HG02623 (cell line): ENCODE data around the gene ACAA1.
"Not testable (repeated sequence)": the region's sequence is repeated elsewhere in the genome, so short reads cannot be mapped to it uniquely, and the experiment has no call there.

Experiments
- ATAC-seq: cut with Tn5 transposase; IDR thresholded peaks from one replicate; pipeline ENCODE4 v1.9.1; 2021; ENCODE audit warnings: moderate library complexity; ENCODE audit not compliant: unreplicated experiment

The ACAA1 gene

DNA sequence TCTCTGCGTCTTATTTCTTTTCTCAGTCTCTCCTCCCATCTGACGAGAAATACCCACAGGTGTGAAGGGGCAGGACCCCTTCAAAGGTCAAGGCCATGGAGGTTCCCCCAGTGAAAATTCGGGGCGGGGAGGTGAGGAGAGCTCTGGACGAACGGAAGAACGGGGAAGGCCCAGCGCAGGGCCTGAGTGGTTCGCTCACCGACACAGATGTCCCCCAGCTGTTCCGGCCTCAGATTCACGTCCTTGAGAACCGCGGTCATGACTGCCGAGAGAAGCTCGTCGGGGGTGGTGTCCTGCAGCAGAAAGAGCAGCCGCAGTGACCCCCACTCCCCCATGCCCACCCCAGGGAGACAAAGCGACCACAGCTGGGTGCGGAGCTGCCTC is 542 bp downstream of the ACAA1 start:
- ATAC-seq, result no peak

DNA sequence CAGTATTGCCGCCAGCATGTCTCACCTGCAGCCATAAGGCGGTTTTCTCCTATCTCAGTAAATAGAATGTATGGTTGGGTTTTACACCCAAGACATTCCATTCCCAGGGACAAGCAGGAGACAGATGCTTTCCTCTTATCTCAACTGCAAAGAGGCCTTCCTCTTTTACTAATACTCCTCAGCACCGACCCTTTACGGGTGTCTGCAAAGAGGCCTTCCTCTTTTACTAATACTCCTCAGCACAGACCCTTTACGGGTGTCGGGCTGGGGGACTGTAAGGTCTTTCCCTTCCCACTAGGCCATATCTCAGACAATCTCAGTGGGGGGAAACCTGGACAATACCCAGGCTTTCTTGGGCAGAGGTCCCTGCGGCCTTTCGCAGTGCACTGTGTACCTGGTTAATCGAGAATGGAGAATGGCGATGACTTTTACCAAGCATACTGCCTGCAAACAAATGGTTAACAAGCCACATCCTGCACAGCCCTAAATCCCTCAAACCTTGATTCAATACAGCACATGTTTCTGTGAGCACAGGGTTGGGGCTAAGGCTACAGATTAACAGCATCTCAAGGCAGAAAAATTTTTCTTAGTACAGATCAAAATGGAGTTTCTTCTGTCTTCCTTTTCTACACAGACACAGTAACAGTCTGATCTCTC is 1.2 kb downstream of the ACAA1 start:
- not testable (repeated sequence) for ATAC-seq

DNA sequence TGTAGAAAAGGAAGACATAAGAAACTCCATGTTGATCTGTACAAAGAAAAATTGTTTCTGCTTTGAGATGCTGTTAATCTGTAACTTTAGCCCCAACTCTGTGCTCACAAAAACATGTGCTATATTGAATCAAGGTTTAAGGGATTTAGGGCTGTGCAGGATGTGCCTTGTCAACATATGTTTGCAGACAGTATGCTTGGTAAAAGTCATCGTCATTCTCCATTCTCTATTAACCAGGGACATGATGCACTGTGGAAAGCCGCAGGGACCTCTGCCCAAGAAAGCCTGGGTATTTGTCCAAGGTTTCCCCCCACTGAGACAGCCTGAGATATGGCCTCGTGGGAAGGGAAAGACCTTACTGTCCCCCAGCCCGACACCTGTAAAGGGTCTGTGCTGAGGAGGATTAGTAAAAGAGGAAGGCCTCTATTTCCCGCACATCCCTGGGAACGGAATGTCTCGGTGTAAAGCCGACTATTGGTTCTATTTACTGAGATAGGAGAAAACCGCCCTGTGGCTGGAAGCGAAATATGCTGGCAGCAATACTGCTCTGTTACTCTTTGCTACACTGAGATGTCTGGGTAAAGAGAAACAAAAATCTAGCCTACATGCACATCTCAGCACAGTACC is 2.3 kb downstream of the ACAA1 start:
- not testable (repeated sequence) for ATAC-seq

DNA sequence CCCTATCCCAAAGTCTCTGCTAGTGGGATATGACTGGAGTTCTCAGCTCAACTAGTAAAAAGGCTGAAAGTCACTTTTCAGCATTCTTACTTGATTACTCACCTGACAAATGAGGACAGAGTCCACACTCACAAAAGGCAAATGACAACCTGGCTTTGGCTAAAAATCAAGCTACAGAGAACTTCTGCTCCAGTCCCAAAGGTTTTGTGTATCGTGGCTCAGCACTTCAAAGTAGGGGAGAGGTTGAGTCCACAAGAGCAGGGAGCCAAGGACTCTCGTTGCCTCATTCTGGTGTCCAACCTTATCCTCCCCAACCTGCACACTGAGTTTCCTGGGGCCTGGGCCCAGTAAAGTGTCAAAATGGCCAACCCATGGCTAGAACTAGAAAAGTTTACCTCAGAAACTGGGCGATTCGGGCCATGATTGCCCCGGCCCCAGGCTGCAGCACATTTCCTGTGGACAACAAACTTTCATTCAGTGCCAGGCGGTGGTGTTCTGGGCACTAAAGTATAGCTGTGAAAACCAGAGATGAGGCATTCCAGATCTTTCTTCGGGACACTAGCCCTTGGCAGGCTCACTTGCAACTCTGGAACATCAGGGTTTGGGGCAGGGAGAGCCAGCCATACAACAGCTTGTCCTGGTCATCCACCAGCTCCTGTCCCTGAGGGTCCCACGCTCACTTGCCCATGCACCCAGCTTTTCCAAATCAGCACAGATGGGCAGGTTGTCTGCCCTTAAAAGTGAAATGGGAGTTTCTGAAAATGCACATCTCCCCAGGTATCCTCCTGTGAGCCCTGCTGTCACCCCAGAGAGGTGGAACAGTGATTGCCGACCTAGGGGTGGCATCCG is 3.1 kb downstream of the ACAA1 start:
- ATAC-seq, result no peak

DNA sequence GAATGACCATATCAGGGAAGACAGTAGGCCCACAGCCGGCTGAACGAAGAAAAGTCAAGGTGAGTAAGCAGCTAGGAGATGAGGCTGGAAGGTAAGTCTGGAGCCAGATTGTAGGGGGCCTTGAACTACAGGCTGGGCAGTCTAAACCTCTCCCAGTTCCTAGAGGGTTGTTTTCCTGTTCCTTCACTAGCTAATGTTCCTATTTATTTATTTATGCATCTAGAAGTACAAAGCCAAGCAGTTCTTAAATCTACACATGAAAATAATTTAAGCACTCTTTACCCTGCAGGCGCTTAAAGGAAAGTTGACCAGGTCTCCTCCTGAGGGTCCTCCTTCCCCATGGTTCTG is 3.7 kb downstream of the ACAA1 start:
- ATAC-seq, result no peak

DNA sequence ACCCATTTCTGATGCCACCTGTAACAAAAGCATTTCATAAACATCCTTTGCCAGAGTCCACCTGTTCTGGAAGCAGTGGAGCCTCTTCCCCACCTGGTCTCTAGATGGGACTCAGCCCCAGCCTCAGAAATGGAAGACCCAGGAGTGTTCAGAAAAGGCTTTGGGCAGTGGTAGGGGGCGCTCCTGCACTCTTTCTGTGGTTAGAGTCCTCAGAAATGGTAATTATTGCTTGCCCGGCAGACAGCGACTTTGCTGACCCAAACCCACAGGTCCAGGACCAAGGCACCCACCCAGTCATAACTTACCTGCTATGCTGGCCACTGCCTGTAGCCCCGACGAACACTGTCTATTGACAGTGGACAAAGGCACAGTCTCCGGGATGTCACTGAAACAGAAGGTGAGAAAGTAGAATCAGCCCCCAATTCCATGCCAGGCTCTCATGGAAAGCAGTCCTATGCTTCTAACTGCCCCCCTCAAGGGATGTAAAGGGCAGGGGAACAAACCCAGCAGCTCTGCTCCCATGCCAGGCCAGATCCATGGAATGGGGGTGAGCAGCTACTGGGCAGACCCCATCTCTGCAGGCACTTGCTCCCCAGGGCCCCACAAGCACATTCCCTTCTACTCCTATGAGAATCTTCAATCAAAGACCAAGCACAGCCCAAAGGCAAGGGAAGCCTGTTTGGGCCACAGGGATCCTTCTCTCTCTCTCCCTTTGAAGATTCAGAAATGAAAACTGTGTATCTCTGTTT is 5.1 kb downstream of the ACAA1 start:
- no peak for ATAC-seq

DNA sequence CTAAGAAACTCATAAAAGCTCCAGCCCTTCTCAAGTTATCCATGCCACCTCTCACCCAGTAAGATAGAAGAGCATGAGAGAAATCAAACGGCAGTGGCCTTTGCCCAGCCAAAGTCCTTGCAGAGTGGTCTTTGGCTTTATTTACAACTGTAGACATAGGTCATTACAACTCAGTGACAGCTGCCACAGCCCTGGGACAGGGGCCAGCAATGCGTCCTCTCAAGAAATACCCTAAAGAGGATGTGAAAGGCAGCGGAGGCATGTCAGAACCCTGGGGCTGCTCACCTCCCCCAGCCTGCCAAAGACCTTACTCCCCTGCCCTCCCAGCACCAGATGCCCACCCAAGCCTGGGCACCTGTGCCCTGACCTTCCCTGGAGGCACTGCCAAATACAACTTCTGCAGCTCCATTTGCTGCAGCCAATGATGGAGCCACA is 6.3 kb downstream of the ACAA1 start:
- no peak for ATAC-seq

DNA sequence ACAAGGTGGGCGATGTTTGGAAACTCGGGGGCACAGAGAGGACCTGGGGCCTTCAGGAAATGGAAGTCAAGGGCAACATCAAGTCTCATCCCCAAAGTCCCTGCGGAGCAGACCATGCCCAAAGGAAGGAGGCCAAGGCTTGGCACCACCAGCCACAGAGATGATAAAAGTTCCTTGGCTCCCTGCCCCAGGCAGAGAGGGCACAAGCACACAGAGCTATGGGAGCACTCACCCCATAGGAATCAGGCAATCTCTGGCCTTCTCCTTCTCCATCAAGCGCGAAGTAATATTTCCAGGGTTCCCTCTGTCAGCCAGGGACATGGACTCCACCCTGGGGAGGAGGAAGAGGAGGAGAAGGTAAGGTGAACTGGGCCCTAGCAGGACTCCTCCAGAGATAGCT is 7.9 kb downstream of the ACAA1 start:
- no peak for ATAC-seq

DNA sequence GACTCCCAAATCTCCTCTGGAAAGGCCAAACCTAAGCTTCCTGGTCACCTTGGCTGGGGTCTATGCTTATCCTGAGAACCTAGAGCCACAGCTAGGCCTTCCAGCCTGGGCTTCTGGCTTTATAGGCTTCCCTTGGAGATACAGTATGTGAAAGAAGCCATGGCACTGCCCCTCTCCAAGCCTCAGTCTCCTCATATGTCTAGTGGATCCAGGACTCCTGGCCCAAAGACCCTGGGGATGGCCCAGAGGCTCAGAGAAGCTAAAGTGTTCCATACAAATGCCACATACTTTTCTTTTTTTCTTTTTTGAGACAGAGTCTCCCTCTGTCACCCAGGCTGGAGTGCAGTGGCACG is 8.6 kb downstream of the ACAA1 start:
- no peak for ATAC-seq

DNA sequence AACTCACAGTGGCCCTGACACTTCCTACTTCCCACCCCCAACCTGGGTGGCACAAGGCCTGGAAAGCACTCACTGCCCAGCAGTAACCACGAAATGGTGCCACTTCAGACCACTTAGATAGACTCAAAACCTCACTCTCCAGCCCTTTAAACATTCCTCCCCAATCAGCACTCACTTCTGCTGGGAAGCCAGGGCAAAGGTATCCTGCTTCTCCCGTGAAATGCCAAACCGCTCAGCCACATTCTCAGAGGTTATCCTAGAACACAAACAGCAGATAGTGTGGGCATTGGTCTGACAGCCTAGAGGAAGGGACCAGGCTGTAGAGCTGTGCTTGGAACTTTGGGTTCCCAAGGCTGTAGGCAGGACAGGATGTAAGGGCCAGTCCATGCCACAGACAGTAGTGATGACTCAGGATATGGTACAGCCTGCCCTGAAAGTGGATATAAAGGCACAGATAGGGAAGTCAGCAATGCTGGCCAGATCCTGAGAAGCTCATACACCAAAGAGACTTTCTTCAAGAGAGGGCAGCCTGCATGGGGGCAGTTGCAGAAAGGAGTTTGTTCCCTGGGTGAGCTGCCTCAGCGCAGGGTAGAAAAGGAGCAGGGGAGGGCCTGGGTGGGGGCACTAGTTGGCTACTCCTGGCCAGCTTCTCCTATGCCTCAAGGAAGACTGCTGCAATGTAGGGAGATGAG is 9.2 kb downstream of the ACAA1 start:
- ATAC-seq, result no peak

DNA sequence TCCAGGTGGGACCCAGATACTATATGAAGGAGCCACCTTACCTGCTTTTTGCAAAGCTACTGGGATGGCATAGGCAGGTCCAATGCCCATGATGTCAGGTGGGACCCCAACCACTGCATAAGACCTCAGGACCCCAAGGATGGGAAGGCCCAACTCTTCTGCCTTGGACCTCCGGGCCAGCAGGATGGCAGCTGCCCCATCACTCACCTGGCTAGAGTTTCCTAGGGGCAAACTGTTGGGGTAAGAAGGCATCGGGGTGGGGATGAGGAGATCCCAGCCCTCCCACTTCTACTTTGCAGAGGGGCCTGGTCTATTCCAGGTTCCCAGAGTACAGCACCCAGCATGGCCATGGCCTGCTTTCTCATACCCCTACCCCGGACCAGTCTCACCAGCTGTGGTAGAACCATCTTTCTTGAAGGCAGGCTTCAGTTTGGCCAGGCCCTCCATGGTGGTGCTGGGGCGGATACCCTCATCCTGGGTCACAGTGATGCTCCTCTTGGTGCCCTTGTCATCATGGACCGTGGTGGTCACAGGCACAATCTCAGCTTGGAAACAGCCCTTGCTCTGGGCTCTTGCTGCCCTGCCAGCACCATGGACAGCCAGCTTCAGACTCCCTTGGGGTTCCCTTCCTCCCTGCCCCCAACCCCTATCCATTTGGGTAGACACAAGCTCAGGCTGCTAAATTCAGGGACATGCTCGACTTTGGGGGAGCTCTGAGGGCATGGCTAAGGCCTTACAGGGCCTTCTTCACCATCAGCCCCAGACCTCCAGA is 10.6 kb downstream of the ACAA1 start:
- ATAC-seq, result no peak

DNA sequence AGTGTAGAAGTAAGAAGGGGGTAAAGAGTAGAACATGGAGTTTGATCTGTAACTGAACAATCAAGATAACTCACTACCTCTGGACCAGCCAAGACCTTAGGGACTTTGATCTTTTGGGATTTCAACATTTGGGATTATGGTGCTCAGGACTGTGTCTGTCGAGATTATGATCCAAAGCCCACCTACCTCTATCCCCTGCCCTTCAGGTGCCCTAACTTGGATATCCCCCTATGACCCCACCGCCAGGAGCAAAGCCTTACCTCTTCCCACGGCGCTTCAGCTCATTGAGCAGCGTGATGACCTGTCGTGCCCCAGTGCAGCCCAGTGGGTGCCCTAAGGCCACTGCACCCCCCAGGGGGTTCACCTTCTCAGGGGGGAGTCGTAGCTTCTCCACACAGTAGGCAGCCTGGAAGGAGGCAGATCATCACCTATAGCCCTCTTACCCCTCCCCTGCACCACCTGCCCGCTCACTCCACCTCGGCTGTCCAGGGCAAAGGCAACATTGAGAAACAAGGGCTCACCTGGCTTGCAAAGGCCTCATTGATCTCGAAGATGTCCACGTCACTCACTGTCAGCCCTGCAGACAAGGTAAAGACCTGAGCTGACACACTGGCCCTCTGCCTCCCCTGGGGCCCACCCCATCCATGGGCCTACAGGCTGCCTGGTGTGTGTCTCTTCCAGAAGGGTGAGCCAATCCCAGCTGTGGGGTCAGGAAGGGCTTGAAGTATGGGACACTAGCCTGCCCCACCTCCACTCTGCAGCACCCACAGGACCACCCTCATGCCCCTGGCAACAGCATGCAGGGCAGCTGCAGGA is 11.4 kb downstream of the ACAA1 start:
- no peak for ATAC-seq

DNA sequence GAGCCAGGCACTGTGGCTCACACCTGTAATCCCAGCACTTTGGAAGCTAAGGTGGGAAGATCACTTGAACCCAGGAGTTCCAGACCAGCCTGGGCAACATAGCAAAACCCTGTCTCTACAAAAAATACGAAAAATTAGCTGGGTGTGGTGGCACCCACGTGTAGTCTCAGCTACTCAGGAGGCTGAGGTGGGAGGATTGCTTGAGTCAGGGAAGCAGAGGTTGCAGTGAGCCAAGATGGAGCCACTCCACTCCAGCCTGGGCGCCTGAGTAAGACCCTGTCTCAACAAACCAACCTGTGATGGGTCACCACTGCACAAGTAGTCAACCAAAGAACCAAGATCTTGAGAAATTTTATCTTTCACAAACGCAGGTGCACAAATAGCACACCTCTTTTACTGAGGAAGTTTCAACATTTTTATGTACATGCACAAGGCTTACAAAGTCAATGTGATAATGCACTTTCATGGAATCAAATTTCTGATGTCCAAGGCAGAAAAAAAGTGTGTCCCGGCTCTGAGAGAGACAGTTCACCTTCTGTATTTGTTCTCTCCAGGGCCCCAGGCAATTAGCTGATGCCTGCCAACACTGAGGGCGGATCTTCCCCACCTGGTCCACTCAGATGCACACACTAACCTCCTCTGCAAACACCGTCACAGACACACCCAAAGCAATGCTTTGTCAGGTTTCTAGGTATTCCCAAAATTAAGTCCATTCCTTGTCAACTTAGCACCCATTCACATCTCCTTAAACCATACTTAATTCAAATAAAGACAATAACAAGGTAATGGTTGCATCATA is 12.4 kb downstream of the ACAA1 start:
- ATAC-seq, result no peak

DNA sequence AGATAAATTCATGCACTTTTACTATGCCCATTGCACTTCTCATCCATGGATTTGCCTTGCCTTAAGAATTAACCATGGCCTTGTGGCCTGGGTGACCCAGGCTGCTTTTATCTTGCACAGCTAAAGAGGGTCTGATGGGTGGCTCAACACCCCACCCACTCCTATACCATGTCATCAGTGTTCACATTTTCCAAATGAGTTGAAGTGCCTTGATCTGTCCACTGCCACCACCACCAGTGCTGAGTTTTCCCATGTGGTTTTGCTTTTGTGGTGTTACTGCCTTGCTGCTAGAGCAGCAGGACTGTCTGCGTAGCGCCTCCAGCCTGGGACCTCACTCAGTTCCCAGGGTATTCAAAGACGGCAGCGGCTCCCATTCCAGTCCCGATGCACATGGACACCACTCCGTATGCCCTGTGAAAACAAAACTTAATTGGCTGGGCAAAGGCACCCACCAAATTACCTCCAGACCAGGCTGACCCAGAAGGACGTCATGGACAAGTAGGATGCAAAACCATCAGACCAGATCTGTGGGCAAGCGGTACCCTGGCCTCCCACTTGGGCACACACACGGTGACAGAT is 14.1 kb downstream of the ACAA1 start:
- ATAC-seq, result no peak

DNA sequence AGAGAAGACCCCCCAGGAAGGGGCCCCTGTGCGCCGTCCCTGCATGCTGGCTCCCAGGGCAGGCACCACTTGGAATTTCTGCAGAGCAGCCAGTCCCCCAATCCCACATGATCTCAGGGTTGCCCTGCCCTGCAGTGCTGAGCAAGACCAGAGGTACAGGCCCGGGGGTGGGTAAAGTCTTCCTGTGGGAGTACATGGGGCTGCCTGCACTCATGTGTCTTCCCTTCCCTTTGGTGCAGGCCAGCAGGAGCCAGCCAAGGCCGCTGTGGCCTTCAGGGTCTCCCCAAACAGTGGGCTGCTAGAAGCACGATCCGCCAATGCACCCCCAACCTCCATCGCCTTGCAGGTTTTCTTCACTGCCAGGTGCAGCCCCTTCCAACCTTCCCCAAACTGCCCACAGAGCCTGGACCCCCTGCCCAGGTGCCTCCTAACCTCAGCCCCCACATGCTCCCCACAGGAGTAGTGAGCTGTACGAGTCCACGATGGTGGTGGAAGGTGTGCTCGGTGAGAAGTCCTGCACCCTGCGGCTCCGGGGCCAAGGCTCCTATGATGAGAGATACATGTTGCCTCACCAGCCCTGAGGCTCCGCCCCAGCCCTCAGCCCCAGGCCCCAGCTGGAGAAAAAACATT is 15.0 kb downstream of the ACAA1 start:
- ATAC-seq, result no peak

DNA sequence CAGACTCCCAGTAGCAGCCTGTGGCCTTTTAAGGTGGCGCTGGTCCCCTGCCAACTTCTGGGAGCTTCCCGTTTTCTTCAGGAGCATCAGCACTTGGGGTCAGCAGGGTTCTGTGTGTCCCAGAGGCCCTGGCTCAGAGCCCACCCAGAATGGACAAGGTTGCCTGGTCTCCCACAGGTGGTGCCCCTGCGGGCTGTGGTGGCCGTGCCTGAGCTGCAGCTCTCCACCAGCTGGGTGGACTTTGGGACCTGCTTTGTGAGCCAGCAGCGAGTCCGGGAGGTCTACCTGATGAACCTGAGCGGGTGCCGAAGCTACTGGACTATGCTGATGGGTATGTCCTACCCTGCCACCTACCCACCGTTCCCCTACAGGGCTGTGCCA is 15.5 kb downstream of the ACAA1 start:
- ATAC-seq, result no peak

DNA sequence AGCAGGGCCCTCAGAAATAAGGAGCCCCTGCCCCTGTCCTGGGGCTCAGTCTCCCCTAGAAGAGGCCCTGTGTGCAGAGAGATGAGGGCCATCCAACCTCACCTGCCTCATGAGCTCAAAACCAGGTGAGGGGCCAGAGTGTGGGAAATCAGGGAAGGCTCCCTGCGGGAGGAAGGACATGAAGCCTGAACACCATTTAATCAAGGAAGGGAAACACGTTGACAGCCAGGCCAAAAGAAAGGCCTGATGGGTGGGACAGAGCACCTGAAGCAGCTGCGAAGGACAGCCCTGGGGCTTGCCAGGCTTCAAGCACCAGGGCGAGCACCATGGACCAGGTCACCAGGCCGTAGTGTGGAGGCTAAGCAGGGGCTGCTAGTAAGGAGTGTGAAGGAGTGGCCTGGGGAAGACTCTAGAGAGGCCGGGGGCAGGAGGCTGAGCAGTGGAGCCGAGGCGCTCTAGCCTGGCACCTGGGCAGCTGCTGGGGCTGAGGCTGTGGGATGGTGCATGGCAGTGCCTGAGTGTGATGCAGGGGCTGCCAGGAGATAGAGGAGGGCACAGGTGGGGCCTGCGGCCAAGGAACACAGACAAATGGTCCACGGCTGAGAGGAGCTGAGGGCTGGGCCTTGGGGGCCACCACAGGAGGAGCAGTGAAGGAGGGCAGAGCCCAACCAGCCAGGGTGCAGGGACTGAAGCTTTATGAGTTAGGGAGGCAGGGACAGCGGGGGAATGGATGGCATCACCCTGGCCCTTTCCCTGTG is 16.1 kb downstream of the ACAA1 start:
- no peak for ATAC-seq
